Glutamatergic neuron (in vitro differentiated cells): ENCODE data around the gene PSMD5. TPM values are rescaled to one million over a fixed set of nuclear protein-coding genes. Genes with fewer than 3 reads are reported as not detected.

ENCODE experiments used
- DNase-seq: peaks from one replicate; pipeline ENCODE4 v3.0.0; 2022
- H3K27ac Mint-ChIP-seq: one replicate; pipeline ENCODE4 v1.8.0; 2020; ENCODE audit warnings: mild to moderate bottlenecking, mixed read lengths, inconsistent platforms; ENCODE audit not compliant: unreplicated experiment
- H3K27me3 Mint-ChIP-seq: one replicate; pipeline ENCODE4 v1.8.0; 2020; ENCODE audit warnings: mild to moderate bottlenecking, moderate library complexity, mixed read lengths, inconsistent platforms; ENCODE audit not compliant: unreplicated experiment
- H3K36me3 Mint-ChIP-seq: one replicate; pipeline ENCODE4 v1.8.0; 2020; ENCODE audit warnings: mild to moderate bottlenecking, mixed read lengths, inconsistent platforms; ENCODE audit not compliant: unreplicated experiment
- H3K4me1 Mint-ChIP-seq: one replicate; pipeline ENCODE4 v1.8.0; 2020; ENCODE audit warnings: mild to moderate bottlenecking, low read depth, mixed read lengths, inconsistent platforms; ENCODE audit not compliant: unreplicated experiment
- H3K4me3 Mint-ChIP-seq: one replicate; pipeline ENCODE4 v1.8.0; 2020; ENCODE audit warnings: mild to moderate bottlenecking, mixed read lengths, inconsistent platforms; ENCODE audit not compliant: unreplicated experiment
- H3K9me3 Mint-ChIP-seq: one replicate; pipeline ENCODE4 v1.8.0; 2020; ENCODE audit warnings: mild to moderate bottlenecking, moderate library complexity, mixed read lengths, inconsistent platforms; ENCODE audit not compliant: unreplicated experiment
- CTCF ChIP-seq: fragments of 200-600 bp; sonication (generic); IDR thresholded peaks from one replicate; pipeline ENCODE4 v1.5.0; 2021; ENCODE audit not compliant: partially characterized antibody, unreplicated experiment
- total RNA-seq: library from RNA; stranded (reverse); fragmentation: NEBNext Ultra II Directional; extraction: Animal tissue kit (Norgen Biotek cat#: 25700); gene quantifications from one replicate; pipeline ENCODE4 v1.2.1, GENCODE V29; 2021; ENCODE audit not compliant: unreplicated experiment

Gene PSMD5
- total RNA-seq, 1 donor from 2014 or later = 48.5 TPM

GRCh38 chr9:120889606-120890271, 47.0 kb upstream of the PSMD5 start:
- H3K4me1 Mint-ChIP-seq = peaks cover 5% of the 10 kb centered on the region
- DNase-seq = no peak
- no peak overlapping the region for H3K27ac Mint-ChIP-seq
- H3K27me3 Mint-ChIP-seq = peaks cover 2% of the 10 kb centered on the region
- H3K36me3 Mint-ChIP-seq = no peaks in the 10 kb centered on the region
- peaks cover 3% of the 10 kb centered on the region for H3K9me3 Mint-ChIP-seq
- H3K4me3 Mint-ChIP-seq = no peak overlapping the region
- no peak for TF ChIP-seq CTCF

GRCh38 chr9:120888626-120889025, 45.9 kb upstream of the PSMD5 start:
- H3K36me3 Mint-ChIP-seq = no peaks in the 10 kb centered on the region
- peaks cover 3% of the 10 kb centered on the region for H3K9me3 Mint-ChIP-seq
- H3K4me1 Mint-ChIP-seq = peaks cover 5% of the 10 kb centered on the region
- H3K4me3 Mint-ChIP-seq = no peak overlapping the region
- DNase-seq = no peak
- no peak for TF ChIP-seq CTCF
- H3K27me3 Mint-ChIP-seq = peaks cover 2% of the 10 kb centered on the region
- no peak overlapping the region for H3K27ac Mint-ChIP-seq

GRCh38 chr9:120886490-120886967, 43.8 kb upstream of the PSMD5 start:
- Mint-ChIP-seq H3K9me3 (peaks cover 2% of the 10 kb centered on the region), H3K4me3 (no peak overlapping the region), H3K27me3 (no peaks in the 10 kb centered on the region), H3K36me3 (no peaks in the 10 kb centered on the region), H3K4me1 (no peaks in the 10 kb centered on the region), H3K27ac (no peak overlapping the region)
- no peak for DNase-seq
- no peak for TF ChIP-seq CTCF

GRCh38 chr9:120885958-120886357, 43.2 kb upstream of the PSMD5 start:
- Mint-ChIP-seq H3K36me3 (no peaks in the 10 kb centered on the region), H3K27me3 (no peaks in the 10 kb centered on the region), H3K9me3 (peaks cover 2% of the 10 kb centered on the region), H3K27ac (no peak overlapping the region), H3K4me1 (no peaks in the 10 kb centered on the region), H3K4me3 (no peak overlapping the region)
- TF ChIP-seq CTCF = no peak
- DNase-seq = no peak

- H3K27ac Mint-ChIP-seq = no peak overlapping the region
- no peak for DNase-seq
- no peak for TF ChIP-seq CTCF
- no peaks in the 10 kb centered on the region for H3K4me1 Mint-ChIP-seq
- H3K27me3 Mint-ChIP-seq = no peaks in the 10 kb centered on the region
- H3K4me3 Mint-ChIP-seq = no peak overlapping the region
- H3K9me3 Mint-ChIP-seq = peaks cover 3% of the 10 kb centered on the region
- no peaks in the 10 kb centered on the region for H3K36me3 Mint-ChIP-seq
These were observed 42.7 kb upstream of the PSMD5 start for GRCh38 chr9:120885457-120885856.
